Keratinocyte (primary cell): Measurements from ENCODE around the gene TUFT1. TPM values are rescaled to one million over a fixed set of nuclear protein-coding genes. Genes with fewer than 3 reads are reported as not detected.
"Not testable (repeated sequence)": the region's sequence is repeated elsewhere in the genome, so short reads cannot be mapped to it uniquely, and the experiment has no call there.

ENCODE experiments used
- DNase-seq: peaks from one replicate; pipeline ENCODE4 v3.0.0-alpha.2; 2011; ENCODE audit warnings: low read depth, missing footprints, low spot score
- FAIRE-seq: peaks from 2 replicates; lab custom pipeline; 2011; peaks lifted over from hg19 to GRCh38; lab: Jason Lieb, UNC
- H2AFZ ChIP-seq: 2 replicates; pipeline ENCODE4 v1.6.0; 2012; ENCODE audit warnings: low read length, control low read depth, inconsistent platforms; ENCODE audit not compliant: control insufficient read depth
- H3K27ac ChIP-seq: 2 replicates; pipeline ENCODE4 v1.5.1; 2011; ENCODE audit warnings: low read length; ENCODE audit not compliant: control insufficient read depth, insufficient read depth
- H3K27me3 ChIP-seq: 3 replicates; pipeline ENCODE4 v1.6.0; 2011; ENCODE audit warnings: low read length; ENCODE audit not compliant: control insufficient read depth, insufficient read depth; ENCODE audit errors: extremely low read depth
- H3K36me3 ChIP-seq, 2 experiments: 2 replicates in 1 of 2; 3 replicates in 1 of 2; pipeline ENCODE4 v1.5.1; 2011; ENCODE audit warnings: low read length in 2 of 2, mild to moderate bottlenecking in 1 of 2; ENCODE audit not compliant: control insufficient read depth in 2 of 2, insufficient read depth in 2 of 2; ENCODE audit errors: extremely low read depth in 1 of 2
- H3K4me1 ChIP-seq: 3 replicates; pipeline ENCODE4 v1.5.1; 2011; ENCODE audit warnings: low read length; ENCODE audit not compliant: control insufficient read depth, insufficient read depth; ENCODE audit errors: extremely low read depth
- H3K4me2 ChIP-seq: 3 replicates; pipeline ENCODE4 v1.6.0; 2011; ENCODE audit warnings: low read depth, low read length; ENCODE audit not compliant: control insufficient read depth, insufficient read depth; ENCODE audit errors: extremely low read depth
- H3K4me3 ChIP-seq, 3 experiments: fragments of 200-600 bp in 1 of 3; sonication (generic) in 1 of 3; 2 replicates in 2 of 3; 3 replicates in 1 of 3; pipeline ENCODE4 v1.5.1; 2011 to 2016; ENCODE audit warnings: low read length in 3 of 3, mild to moderate bottlenecking in 3 of 3, control low read depth in 2 of 3, inconsistent platforms in 1 of 3, low read depth in 1 of 3, mixed read lengths in 1 of 3, mixed run types in 1 of 3, moderate library complexity in 1 of 3; ENCODE audit not compliant: control insufficient read depth in 2 of 3, insufficient read depth in 2 of 3; ENCODE audit errors: extremely low read depth in 1 of 3
- H3K79me2 ChIP-seq: 2 replicates; pipeline ENCODE4 v1.6.0; 2012; ENCODE audit warnings: low read length; ENCODE audit not compliant: control insufficient read depth, insufficient read depth
- H3K9ac ChIP-seq: 3 replicates; pipeline ENCODE4 v1.6.0; 2011; ENCODE audit warnings: low read length; ENCODE audit not compliant: control insufficient read depth, insufficient read depth; ENCODE audit errors: extremely low read depth
- H3K9me1 ChIP-seq: 3 replicates; pipeline ENCODE4 v1.6.0; 2011; ENCODE audit warnings: low read length; ENCODE audit not compliant: control insufficient read depth, insufficient read depth; ENCODE audit errors: extremely low read depth
- H3K9me3 ChIP-seq: 2 replicates; pipeline ENCODE4 v1.5.1; 2012; ENCODE audit warnings: low read depth, low read length; ENCODE audit not compliant: control insufficient read depth
- H4K20me1 ChIP-seq: 3 replicates; pipeline ENCODE4 v1.6.0; 2011; ENCODE audit warnings: low read length; ENCODE audit not compliant: control insufficient read depth, insufficient read depth; ENCODE audit errors: extremely low read depth
- EZH2 ChIP-seq: IDR thresholded peaks from one replicate; pipeline ENCODE4 v1.6.1; 2012; ENCODE audit warnings: inconsistent platforms, mild to moderate bottlenecking, low read length, moderate library complexity
- dilution Hi-C: fragments of 300-500 bp; cut with MboI; formaldehyde crosslinking; loops from one replicate; pipeline ENCODE4 v1.7.0; 2020; ENCODE audit warnings: low sequenced_read_pairs; ENCODE audit not compliant: extremely low pct_ligation_motif_present
- polyA plus RNA-seq, 5 experiments: library from polyadenylated mRNA; depleted of rRNA in 3 of 5; stranded (reverse) in 3 of 5; stranded (forward) in 1 of 5; unstranded in 1 of 5; fragments of >200 nt; gene quantifications; 1 replicate in 1 of 5; 2 replicates in 3 of 5; 3 replicates in 1 of 5; pipeline versions ENCODE4 v1.2.1 to v1.2.3, GENCODE V29; 2011 to 2012; ENCODE audit warnings: missing spikeins in 2 of 5, low read depth in 1 of 5, low replicate concordance in 1 of 5
- TF ChIP-seq, protein P1 (sequence below), 3 experiments: IDR thresholded peaks in 1 of 3; conservative IDR thresholded peaks in 1 of 3; optimal IDR thresholded peaks in 1 of 3; 2 replicates in 2 of 3; 3 replicates in 1 of 3; pipeline versions ENCODE3 to v1.5.1; 2011; ENCODE audit warnings: low read length in 3 of 3, mild to moderate bottlenecking in 3 of 3, moderate library complexity in 2 of 3, control low read depth in 1 of 3, inconsistent platforms in 1 of 3; ENCODE audit not compliant: insufficient read depth in 2 of 3; ENCODE audit errors: extremely low read depth in 1 of 3

TUFT1 gene
- polyA plus RNA-seq, 1 donor (not counting 4 experiments of a cell fraction or from before 2014, with no cell fraction given), result 70.0 TPM

DNA sequence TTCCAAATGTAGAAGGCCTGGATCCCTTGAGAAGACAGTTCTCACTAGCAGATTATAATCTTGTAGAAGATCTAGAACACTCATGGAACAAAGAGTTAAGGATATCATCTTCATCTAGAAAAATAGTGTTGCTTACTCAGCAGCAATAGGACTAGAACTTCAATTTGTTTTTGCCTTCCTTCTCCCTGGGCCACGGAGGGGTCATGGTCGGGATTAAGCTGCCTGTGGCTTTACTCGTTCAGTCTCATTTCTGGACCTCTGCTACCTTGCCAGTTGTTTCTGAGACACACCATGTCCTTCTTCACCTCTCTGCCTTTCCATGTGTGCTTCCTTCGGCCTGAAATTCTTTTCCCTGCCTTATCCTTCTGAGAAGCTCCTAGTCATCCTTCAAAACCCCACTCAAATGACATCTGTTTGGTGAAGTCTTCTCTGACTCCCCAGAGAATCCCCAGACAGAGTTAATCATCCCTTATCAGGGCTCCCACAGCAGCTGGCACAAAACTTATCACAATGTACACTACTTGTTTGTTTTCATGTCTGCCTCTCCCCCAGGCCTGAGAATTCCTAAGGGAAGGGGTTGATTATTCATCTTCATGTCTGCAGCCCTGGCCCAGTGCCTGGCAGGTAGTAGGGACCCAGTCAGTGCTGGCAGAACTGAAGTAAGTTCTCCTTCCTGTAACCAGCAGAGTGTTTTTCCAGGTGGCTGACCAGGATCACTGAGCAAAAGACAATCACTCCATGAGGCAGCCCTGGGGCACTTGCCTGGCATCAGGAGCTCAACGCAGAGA is 56.3 kb downstream of the TUFT1 start:
- H3K9me3 ChIP-seq, result no peaks in the 10 kb centered on the region
- no peak overlapping the region for H3K27ac ChIP-seq
- peaks cover 12% of the 10 kb centered on the region for H3K4me1 ChIP-seq
- no peak overlapping the region for H3K9ac ChIP-seq
- H3K4me3 ChIP-seq, result no peak overlapping the region
- no peak overlapping the region for H2AFZ ChIP-seq
- peak overlapping the region; percentile 22 for H3K4me2 ChIP-seq
- H3K9me1 ChIP-seq, result peaks cover 2% of the 10 kb centered on the region
- dilution Hi-C loops, result no loop called here
- H3K27me3 ChIP-seq, result no peaks in the 10 kb centered on the region
- TF ChIP-seq EZH2, result no peak
- TF ChIP-seq, protein P1, sequence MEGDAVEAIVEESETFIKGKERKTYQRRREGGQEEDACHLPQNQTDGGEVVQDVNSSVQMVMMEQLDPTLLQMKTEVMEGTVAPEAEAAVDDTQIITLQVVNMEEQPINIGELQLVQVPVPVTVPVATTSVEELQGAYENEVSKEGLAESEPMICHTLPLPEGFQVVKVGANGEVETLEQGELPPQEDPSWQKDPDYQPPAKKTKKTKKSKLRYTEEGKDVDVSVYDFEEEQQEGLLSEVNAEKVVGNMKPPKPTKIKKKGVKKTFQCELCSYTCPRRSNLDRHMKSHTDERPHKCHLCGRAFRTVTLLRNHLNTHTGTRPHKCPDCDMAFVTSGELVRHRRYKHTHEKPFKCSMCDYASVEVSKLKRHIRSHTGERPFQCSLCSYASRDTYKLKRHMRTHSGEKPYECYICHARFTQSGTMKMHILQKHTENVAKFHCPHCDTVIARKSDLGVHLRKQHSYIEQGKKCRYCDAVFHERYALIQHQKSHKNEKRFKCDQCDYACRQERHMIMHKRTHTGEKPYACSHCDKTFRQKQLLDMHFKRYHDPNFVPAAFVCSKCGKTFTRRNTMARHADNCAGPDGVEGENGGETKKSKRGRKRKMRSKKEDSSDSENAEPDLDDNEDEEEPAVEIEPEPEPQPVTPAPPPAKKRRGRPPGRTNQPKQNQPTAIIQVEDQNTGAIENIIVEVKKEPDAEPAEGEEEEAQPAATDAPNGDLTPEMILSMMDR (optimal IDR thresholded peaks at IDR 0.05 in 1 of 3, IDR thresholded peaks at IDR 0.05 in 1 of 3, conservative IDR thresholded peaks at IDR 0.05 in 1 of 3; ENCODE audit: extremely low read depth in 1 of 3, insufficient read depth in 2 of 3, low read length in 3 of 3), result no peak
- H3K79me2 ChIP-seq, result no peaks in the 10 kb centered on the region
- H3K36me3 ChIP-seq, result no peaks in the 10 kb centered on the region
- H4K20me1 ChIP-seq, result no peaks in the 10 kb centered on the region
- FAIRE-seq (peak; percentile 56), DNase-seq (peak; percentile 63)

DNA sequence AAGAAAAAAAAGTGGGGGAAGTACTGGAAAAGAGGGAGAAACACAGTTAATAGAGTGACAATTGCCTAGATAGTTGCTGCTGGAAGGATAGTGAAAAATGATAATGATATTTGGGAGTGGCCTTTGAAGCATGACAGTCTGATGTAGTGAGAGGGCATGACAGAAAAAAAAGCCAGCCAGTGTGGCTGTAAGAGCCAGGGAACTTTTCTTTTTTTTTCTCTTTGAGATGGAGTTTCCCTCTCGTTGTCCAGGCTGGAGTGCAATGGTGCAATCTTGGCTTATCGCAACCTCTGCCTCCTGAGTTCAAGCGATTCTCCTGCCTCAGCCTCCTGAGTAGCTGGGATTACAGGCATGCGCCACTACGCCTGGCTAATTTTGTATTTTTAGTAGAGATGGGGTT is 62.4 kb downstream of the TUFT1 start:
- H3K27me3 ChIP-seq, H3K9me3 ChIP-seq, H2AFZ ChIP-seq, dilution Hi-C loops, H3K4me3 ChIP-seq, H3K9me1 ChIP-seq, H3K79me2 ChIP-seq, FAIRE-seq, H4K20me1 ChIP-seq, H3K27ac ChIP-seq, H3K36me3 ChIP-seq, H3K4me2 ChIP-seq, DNase-seq, H3K9ac ChIP-seq: not testable (repeated sequence)
- H3K4me1 ChIP-seq, result peaks cover 16% of the 10 kb centered on the region
